Neural progenitor cell (in vitro differentiated cells): ENCODE results near the gene MTMR4. TPM values are rescaled to one million over a fixed set of nuclear protein-coding genes. Genes with fewer than 3 reads are reported as not detected.

Source experiments
- DNase-seq: peaks from one replicate; pipeline ENCODE4 v3.0.0-alpha.2; 2016; ENCODE audit warnings: low spot score
- H2AFZ ChIP-seq: fragments of 200-600 bp; sonication (generic); replicated peaks from 2 replicates; pipeline ENCODE4 v1.6.1; 2016; ENCODE audit warnings: antibody characterized with exemption
- H3F3A ChIP-seq: fragments of 200-600 bp; sonication (generic); 2 replicates; pipeline ENCODE4 v1.6.1; 2016; ENCODE audit warnings: antibody characterized with exemption, low read depth
- H3K27ac ChIP-seq: fragments of 200-600 bp; sonication (generic); 2 replicates; pipeline ENCODE4 v1.5.1; 2016; ENCODE audit warnings: mild to moderate bottlenecking
- H3K27me3 ChIP-seq: fragments of 200-600 bp; sonication (generic); 2 replicates; pipeline ENCODE4 v1.6.1; 2016; ENCODE audit warnings: mild to moderate bottlenecking, moderate library complexity
- H3K36me3 ChIP-seq: fragments of 200-600 bp; sonication (generic); 2 replicates; pipeline ENCODE4 v1.5.1; 2016
- H3K4me1 ChIP-seq: fragments of 200-600 bp; sonication (generic); 2 replicates; pipeline ENCODE4 v1.6.1; 2016; ENCODE audit warnings: mixed run types
- H3K4me2 ChIP-seq: fragments of 200-600 bp; sonication (generic); 2 replicates; pipeline ENCODE4 v1.6.1; 2016
- H3K4me3 ChIP-seq: fragments of 200-600 bp; sonication (generic); 2 replicates; pipeline ENCODE4 v1.5.1; 2016
- H3K79me2 ChIP-seq: fragments of 200-600 bp; sonication (generic); 2 replicates; pipeline ENCODE4 v1.6.1; 2016; ENCODE audit warnings: low read depth
- H3K9ac ChIP-seq: fragments of 200-600 bp; sonication (generic); 2 replicates; pipeline ENCODE4 v1.6.1; 2016
- H3K9me3 ChIP-seq: fragments of 200-600 bp; sonication (generic); 2 replicates; pipeline ENCODE4 v1.5.1; 2016; ENCODE audit warnings: low read depth
- H4K20me1 ChIP-seq: fragments of 200-600 bp; sonication (generic); 2 replicates; pipeline ENCODE4 v1.6.1; 2016; ENCODE audit warnings: low read depth
- H3K27ac Mint-ChIP-seq: 3 replicates; pipeline ENCODE4 v1.8.0; 2021; ENCODE audit warnings: mixed read lengths
- H3K27me3 Mint-ChIP-seq: 2 replicates; pipeline ENCODE4 v1.8.0; 2022; ENCODE audit warnings: low read depth, mild to moderate bottlenecking, inconsistent platforms, moderate library complexity, mixed read lengths; ENCODE audit not compliant: insufficient read depth
- H3K36me3 Mint-ChIP-seq: 3 replicates; pipeline ENCODE4 v1.8.0; 2021; ENCODE audit warnings: mixed read lengths
- H3K4me1 Mint-ChIP-seq: 3 replicates; pipeline ENCODE4 v1.8.0; 2021; ENCODE audit warnings: mixed read lengths
- H3K4me3 Mint-ChIP-seq: 3 replicates; pipeline ENCODE4 v1.8.0; 2021; ENCODE audit warnings: mild to moderate bottlenecking, moderate library complexity, mixed read lengths
- H3K9me3 Mint-ChIP-seq: 3 replicates; pipeline ENCODE4 v1.8.0; 2020; ENCODE audit warnings: mixed read lengths
- CTCF ChIP-seq: fragments of 200-600 bp; sonication (generic); IDR thresholded peaks from 2 replicates; pipeline ENCODE4 v1.5.1; 2017; ENCODE audit warnings: antibody characterized with exemption, mild to moderate bottlenecking
- EZH2 ChIP-seq: fragments of 200-600 bp; sonication (generic); IDR thresholded peaks from 2 replicates; pipeline ENCODE4 v1.6.1; 2017; ENCODE audit warnings: antibody characterized with exemption, mild to moderate bottlenecking, moderate library complexity
- EZH2phosphoT487 ChIP-seq: fragments of 200-600 bp; sonication (generic); IDR thresholded peaks from 2 replicates; pipeline ENCODE4 v1.6.1; 2017; ENCODE audit warnings: antibody characterized with exemption
- total RNA-seq: library from RNA; depleted of rRNA; stranded (reverse); fragments of >200 nt; gene quantifications from 2 replicates; pipeline ENCODE4 v1.2.3, GENCODE V29; 2015; ENCODE audit warnings: low replicate concordance

MTMR4 gene
- total RNA-seq, 1 donor from 2014 or later, result 34.0 TPM

DNA sequence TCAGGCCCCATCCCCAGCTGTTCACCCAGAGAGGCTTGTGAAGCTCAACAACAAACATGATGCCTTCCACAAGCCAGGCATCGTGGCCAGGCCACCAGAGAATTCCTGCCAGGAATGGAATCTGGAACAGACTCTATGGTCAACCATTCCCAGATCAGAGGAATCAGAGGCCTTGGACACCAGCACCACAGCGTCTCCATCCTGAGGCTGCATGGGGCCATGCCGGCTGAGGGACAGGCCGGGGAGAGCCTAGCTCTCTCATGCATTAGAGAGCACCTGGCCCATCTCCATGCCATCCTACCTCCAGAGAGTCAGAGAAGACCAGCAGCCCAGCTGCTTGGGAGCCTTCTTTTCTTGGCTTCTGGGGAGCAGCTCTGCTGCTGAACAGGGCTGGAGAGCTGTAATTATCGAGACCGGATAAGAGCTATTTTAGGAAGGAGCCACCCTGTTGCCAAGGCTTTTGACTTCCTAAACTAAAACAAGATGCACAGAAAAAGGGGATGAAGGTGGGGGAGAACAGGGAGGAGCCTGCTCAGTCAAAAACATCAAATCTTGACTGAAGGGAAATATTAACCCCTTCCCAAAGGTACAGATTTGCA, 24.5 kb upstream of the MTMR4 start:
- Mint-ChIP-seq H3K4me3 (no peak overlapping the region), H3K4me1 (peaks cover 9% of the 10 kb centered on the region), H3K27me3 (peaks cover 2% of the 10 kb centered on the region), H3K9me3 (no peaks in the 10 kb centered on the region), H3K27ac (peak overlapping the region; percentile 18), H3K36me3 (no peaks in the 10 kb centered on the region)
- Histone ChIP-seq H4K20me1 (no peaks in the 10 kb centered on the region), H3K4me2 (no peak overlapping the region), H3K9me3 (no peaks in the 10 kb centered on the region), H3K27me3 (no peaks in the 10 kb centered on the region), H2AFZ (no peak overlapping the region), H3K36me3 (no peaks in the 10 kb centered on the region), H3K4me1 (no peaks in the 10 kb centered on the region), H3K4me3 (no peak overlapping the region), H3K79me2 (no peaks in the 10 kb centered on the region), H3F3A (no peaks in the 10 kb centered on the region), H3K9ac (no peak overlapping the region), H3K27ac (no peak overlapping the region)
- no peak for DNase-seq
- no peak for TF ChIP-seq CTCF
- no peak for TF ChIP-seq EZH2
- no peak for TF ChIP-seq EZH2phosphoT487

DNA sequence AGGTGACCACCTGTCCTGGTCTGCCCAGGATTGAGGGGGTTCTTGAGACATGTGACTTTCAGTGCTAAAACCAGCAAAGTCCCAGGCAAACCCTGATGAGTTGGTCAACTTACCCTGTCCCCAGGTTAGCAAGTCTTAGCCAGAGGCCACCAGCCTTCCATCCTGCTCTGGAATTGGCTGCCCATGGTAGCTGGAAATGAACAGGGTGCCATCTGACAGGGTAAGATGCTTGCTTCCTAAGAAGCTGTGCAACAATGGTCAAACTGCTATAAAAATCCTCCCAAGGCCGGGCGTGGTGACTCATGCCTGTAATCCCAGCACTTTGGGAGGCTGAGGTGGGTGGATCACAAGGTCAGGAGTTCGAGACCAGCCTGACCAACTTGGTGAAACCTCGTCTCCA, 22.8 kb upstream of the MTMR4 start:
- peaks cover 20% of the 10 kb centered on the region for H3K4me1 Mint-ChIP-seq
- H3K27me3 Mint-ChIP-seq, result peaks cover 6% of the 10 kb centered on the region
- H3K9ac ChIP-seq, result no peak overlapping the region
- H3K4me3 Mint-ChIP-seq, result no peak overlapping the region
- peaks cover 11% of the 10 kb centered on the region for H3K4me1 ChIP-seq
- no peaks in the 10 kb centered on the region for H3K9me3 Mint-ChIP-seq
- peaks cover 8% of the 10 kb centered on the region for H3K27me3 ChIP-seq
- no peak overlapping the region for H3K4me3 ChIP-seq
- H3F3A ChIP-seq, result peaks cover 7% of the 10 kb centered on the region
- H4K20me1 ChIP-seq, result no peaks in the 10 kb centered on the region
- no peaks in the 10 kb centered on the region for H3K9me3 ChIP-seq
- no peaks in the 10 kb centered on the region for H3K36me3 ChIP-seq
- no peak overlapping the region for H3K4me2 ChIP-seq
- H3K27ac Mint-ChIP-seq, result no peak overlapping the region
- no peaks in the 10 kb centered on the region for H3K36me3 Mint-ChIP-seq
- H3K27ac ChIP-seq, result no peak overlapping the region
- H3K79me2 ChIP-seq, result no peaks in the 10 kb centered on the region
- H2AFZ ChIP-seq, result no peak overlapping the region
- TF ChIP-seq CTCF (no peak), EZH2phosphoT487 (no peak), EZH2 (no peak)
- no peak for DNase-seq

- Mint-ChIP-seq H3K27ac (no peak overlapping the region), H3K4me3 (no peak overlapping the region), H3K36me3 (no peaks in the 10 kb centered on the region), H3K9me3 (no peaks in the 10 kb centered on the region), H3K27me3 (peaks cover 8% of the 10 kb centered on the region), H3K4me1 (peaks cover 22% of the 10 kb centered on the region)
- Histone ChIP-seq H3K4me3 (no peak overlapping the region), H3K4me1 (peaks cover 11% of the 10 kb centered on the region), H3F3A (peaks cover 11% of the 10 kb centered on the region), H3K36me3 (no peaks in the 10 kb centered on the region), H3K9ac (no peak overlapping the region), H3K9me3 (no peaks in the 10 kb centered on the region), H3K27ac (no peak overlapping the region), H2AFZ (no peak overlapping the region), H3K79me2 (no peaks in the 10 kb centered on the region), H3K27me3 (peaks cover 11% of the 10 kb centered on the region), H3K4me2 (no peak overlapping the region), H4K20me1 (no peaks in the 10 kb centered on the region)
- DNase-seq, result no peak
- no peak for TF ChIP-seq EZH2phosphoT487
- TF ChIP-seq CTCF, result no peak
- no peak for TF ChIP-seq EZH2
These were observed 22.1 kb upstream of the MTMR4 start for GRCh38 chr17:58536542-58536941.
